Measurements from ENCODE around the gene ZFHX3. TPM values are rescaled to one million over a fixed set of nuclear protein-coding genes. Genes with fewer than 3 reads are reported as not detected.

ZFHX3 gene
- polyA plus RNA-seq, 1 donor (not counting 4 experiments of a cell fraction or from before 2014, with no cell fraction given) = 1.2 TPM

GRCh38 chr16:73060892-73061490 lies 13.1 kb upstream of the ZFHX3 start:
- Histone ChIP-seq H3K27me3 (ENCODE audit: control insufficient read depth, extremely low read depth, insufficient read depth, low read length) (peaks cover 22% of the 10 kb centered on the region), H2AFZ (ENCODE audit: control insufficient read depth, low read length) (no peak overlapping the region), H3K4me1 (ENCODE audit: control insufficient read depth, extremely low read depth, insufficient read depth, low read length) (peaks cover 40% of the 10 kb centered on the region), H4K20me1 (ENCODE audit: control insufficient read depth, extremely low read depth, insufficient read depth, low read length) (no peaks in the 10 kb centered on the region), H3K9me1 (ENCODE audit: control insufficient read depth, extremely low read depth, insufficient read depth, low read length) (no peaks in the 10 kb centered on the region), H3K27ac (ENCODE audit: control insufficient read depth, insufficient read depth, low read length) (no peak overlapping the region), H3K79me2 (ENCODE audit: control insufficient read depth, insufficient read depth, low read length) (peaks cover 16% of the 10 kb centered on the region), H3K36me3 (ENCODE audit: control insufficient read depth in 2 of 2, extremely low read depth in 1 of 2, insufficient read depth in 2 of 2, low read length in 2 of 2) (no peaks in the 10 kb centered on the region), H3K4me3 (ENCODE audit: control insufficient read depth in 2 of 3, extremely low read depth in 1 of 3, insufficient read depth in 2 of 3, low read depth in 1 of 3, low read length in 3 of 3) (no peak overlapping the region), H3K9me3 (ENCODE audit: control insufficient read depth, low read depth, low read length) (no peaks in the 10 kb centered on the region), H3K4me2 (ENCODE audit: control insufficient read depth, extremely low read depth, insufficient read depth, low read depth, low read length) (no peak overlapping the region), H3K9ac (ENCODE audit: control insufficient read depth, extremely low read depth, insufficient read depth, low read length) (no peak overlapping the region)
- DNase-seq (ENCODE audit: low read depth, low spot score) = no peak
- dilution Hi-C loops (cut with MboI; ENCODE audit: extremely low pct_ligation_motif_present, low sequenced_read_pairs) = no loop called here
- FAIRE-seq = no peak
- TF ChIP-seq EZH2 (IDR thresholded peaks at IDR 0.05; ENCODE audit: low read length) (no peak), CTCF (optimal IDR thresholded peaks at IDR 0.05 in 1 of 3, IDR thresholded peaks at IDR 0.05 in 1 of 3, conservative IDR thresholded peaks at IDR 0.05 in 1 of 3; ENCODE audit: extremely low read depth in 1 of 3, insufficient read depth in 2 of 3, low read length in 3 of 3) (no peak)

GRCh38 chr16:73059779-73060615 lies 12.1 kb upstream of the ZFHX3 start:
- peak overlapping the region in 2 of 3 experiments; percentile 80 to 82 for H3K4me3 ChIP-seq (ENCODE audit: control insufficient read depth in 2 of 3, extremely low read depth in 1 of 3, insufficient read depth in 2 of 3, low read depth in 1 of 3, low read length in 3 of 3)
- dilution Hi-C loops (cut with MboI; ENCODE audit: extremely low pct_ligation_motif_present, low sequenced_read_pairs) = no loop called here
- no peak for TF ChIP-seq CTCF (optimal IDR thresholded peaks at IDR 0.05 in 1 of 3, IDR thresholded peaks at IDR 0.05 in 1 of 3, conservative IDR thresholded peaks at IDR 0.05 in 1 of 3; ENCODE audit: extremely low read depth in 1 of 3, insufficient read depth in 2 of 3, low read length in 3 of 3)
- TF ChIP-seq EZH2 (IDR thresholded peaks at IDR 0.05; ENCODE audit: low read length) = no peak
- no peak overlapping the region for H3K9ac ChIP-seq (ENCODE audit: control insufficient read depth, extremely low read depth, insufficient read depth, low read length)
- FAIRE-seq (no peak), DNase-seq (ENCODE audit: low read depth, low spot score) (no peak)
- no peaks in the 10 kb centered on the region for H3K9me3 ChIP-seq (ENCODE audit: control insufficient read depth, low read depth, low read length)
- no peaks in the 10 kb centered on the region for H3K9me1 ChIP-seq (ENCODE audit: control insufficient read depth, extremely low read depth, insufficient read depth, low read length)
- H3K4me1 ChIP-seq (ENCODE audit: control insufficient read depth, extremely low read depth, insufficient read depth, low read length) = peaks cover 43% of the 10 kb centered on the region
- peak overlapping the region; percentile 82 for H3K4me2 ChIP-seq (ENCODE audit: control insufficient read depth, extremely low read depth, insufficient read depth, low read depth, low read length)
- H2AFZ ChIP-seq (ENCODE audit: control insufficient read depth, low read length) = peak overlapping the region; percentile 8
- peaks cover 18% of the 10 kb centered on the region for H3K79me2 ChIP-seq (ENCODE audit: control insufficient read depth, insufficient read depth, low read length)
- no peaks in the 10 kb centered on the region for H4K20me1 ChIP-seq (ENCODE audit: control insufficient read depth, extremely low read depth, insufficient read depth, low read length)
- H3K36me3 ChIP-seq (ENCODE audit: control insufficient read depth in 2 of 2, extremely low read depth in 1 of 2, insufficient read depth in 2 of 2, low read length in 2 of 2) = no peaks in the 10 kb centered on the region
- H3K27ac ChIP-seq (ENCODE audit: control insufficient read depth, insufficient read depth, low read length) = no peak overlapping the region
- H3K27me3 ChIP-seq (ENCODE audit: control insufficient read depth, extremely low read depth, insufficient read depth, low read length) = peaks cover 13% of the 10 kb centered on the region
